AG09309 (cell line): Measurements from ENCODE around the gene HELZ.

ENCODE experiments used
- DNase-seq: peaks from one replicate; pipeline ENCODE4 v3.0.0-alpha.2; 2010; ENCODE audit warnings: low read depth
- H3K4me3 ChIP-seq: 2 replicates; pipeline ENCODE4 v1.5.1; 2011; ENCODE audit warnings: mild to moderate bottlenecking, low read depth, low read length, moderate library complexity; ENCODE audit not compliant: control insufficient read depth
- TF ChIP-seq, protein P1 (sequence below): IDR thresholded peaks from 2 replicates; pipeline ENCODE4 v1.5.1; 2011; ENCODE audit warnings: mild to moderate bottlenecking, low read depth, low read length, inconsistent platforms; ENCODE audit not compliant: insufficient read depth, control insufficient read depth; ENCODE audit errors: missing control alignments

Gene HELZ

DNA sequence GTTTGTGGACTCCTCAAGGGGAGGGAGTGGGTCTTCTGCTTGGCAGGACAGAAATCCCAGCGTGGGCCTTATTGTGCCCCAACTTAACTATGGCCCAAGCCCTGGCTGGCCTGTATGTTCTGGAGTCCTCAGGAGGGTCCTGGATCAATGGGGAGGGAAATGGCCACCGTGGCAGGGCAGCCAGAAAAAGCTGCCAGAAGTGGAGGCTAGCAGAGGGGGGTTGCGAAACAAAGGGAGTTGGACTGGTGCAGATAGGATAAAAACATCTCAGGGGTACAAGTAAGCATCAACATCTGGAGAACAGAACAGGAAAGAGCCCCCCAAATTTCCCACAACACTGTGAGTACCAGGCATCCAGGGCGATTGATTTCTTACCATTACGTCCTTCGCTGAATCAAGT lies 204.3 kb downstream of the HELZ start:
- no peak for DNase-seq
- H3K4me3 ChIP-seq: no peak overlapping the region
- TF ChIP-seq, protein P1, sequence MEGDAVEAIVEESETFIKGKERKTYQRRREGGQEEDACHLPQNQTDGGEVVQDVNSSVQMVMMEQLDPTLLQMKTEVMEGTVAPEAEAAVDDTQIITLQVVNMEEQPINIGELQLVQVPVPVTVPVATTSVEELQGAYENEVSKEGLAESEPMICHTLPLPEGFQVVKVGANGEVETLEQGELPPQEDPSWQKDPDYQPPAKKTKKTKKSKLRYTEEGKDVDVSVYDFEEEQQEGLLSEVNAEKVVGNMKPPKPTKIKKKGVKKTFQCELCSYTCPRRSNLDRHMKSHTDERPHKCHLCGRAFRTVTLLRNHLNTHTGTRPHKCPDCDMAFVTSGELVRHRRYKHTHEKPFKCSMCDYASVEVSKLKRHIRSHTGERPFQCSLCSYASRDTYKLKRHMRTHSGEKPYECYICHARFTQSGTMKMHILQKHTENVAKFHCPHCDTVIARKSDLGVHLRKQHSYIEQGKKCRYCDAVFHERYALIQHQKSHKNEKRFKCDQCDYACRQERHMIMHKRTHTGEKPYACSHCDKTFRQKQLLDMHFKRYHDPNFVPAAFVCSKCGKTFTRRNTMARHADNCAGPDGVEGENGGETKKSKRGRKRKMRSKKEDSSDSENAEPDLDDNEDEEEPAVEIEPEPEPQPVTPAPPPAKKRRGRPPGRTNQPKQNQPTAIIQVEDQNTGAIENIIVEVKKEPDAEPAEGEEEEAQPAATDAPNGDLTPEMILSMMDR: no peak

DNA sequence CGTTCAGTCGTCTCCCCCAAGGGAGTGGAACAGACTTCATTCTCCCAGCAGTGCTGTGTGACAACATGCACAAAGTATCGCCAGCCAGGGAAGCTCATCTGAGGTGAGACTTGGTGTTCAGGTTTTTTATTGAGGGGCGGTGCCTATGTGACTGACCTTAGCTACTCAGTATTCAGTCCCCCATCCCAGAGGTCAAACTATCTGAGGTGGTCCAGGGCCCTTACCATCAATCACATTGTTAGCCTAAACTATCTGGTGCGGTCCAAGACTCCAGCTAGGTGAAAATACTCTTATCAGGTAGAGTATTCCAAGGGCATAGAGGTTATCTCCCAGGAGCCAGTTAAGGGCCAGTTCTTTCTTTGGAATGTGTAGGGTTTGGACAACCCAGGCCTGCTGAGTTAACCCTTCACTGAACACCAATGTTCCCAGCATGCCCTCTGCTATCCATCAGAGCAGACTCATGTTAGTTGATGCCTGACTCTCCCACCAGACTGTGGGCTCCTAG lies 206.1 kb downstream of the HELZ start:
- TF ChIP-seq, protein P1: no peak
- DNase-seq: no peak
- H3K4me3 ChIP-seq: no peak overlapping the region

DNA sequence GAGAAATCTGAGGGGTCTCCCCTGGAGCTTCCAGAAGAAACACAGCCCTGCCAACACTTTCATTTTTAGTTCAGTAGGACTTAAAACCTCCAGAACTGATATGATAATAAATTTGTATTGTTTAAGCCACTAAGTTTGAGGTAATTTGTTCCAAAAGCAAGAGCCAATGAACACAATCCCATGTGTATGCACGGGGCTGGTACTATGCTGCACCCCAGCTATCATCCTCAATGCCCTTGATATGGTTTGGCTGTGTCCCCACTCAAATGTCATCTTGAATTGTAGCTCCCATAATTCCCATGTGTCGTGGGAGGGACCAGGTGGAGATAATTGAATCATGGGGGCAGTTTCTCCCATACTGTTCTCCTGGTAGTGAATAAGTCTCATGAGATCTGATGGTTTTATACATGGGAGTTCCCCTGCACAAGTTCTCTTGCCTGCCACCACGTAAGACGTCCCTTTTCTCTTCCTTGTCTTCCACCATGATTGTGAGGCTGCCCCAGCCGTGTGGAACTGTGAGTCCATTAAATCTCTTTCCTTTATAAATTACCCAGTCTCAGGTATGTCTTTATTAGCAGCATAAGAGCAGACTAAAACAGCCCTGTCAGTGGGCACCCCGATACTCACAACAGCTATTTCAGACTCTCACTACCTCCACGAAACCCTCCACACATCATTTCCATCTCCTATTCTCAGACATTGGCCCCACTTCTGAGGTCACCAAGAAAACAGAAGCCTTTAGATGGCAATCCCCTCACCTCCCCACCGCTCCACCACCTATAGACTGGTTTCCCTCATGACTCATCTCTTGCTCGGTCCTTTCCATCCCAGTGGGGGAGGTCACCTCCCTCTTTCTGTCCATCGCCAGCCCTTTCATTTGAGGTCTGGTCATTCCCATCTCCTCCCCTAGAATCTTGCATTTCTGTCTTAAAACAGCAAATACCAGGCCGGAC lies 209.6 kb downstream of the HELZ start:
- H3K4me3 ChIP-seq: no peak overlapping the region
- TF ChIP-seq, protein P1: no peak
- DNase-seq: no peak

DNA sequence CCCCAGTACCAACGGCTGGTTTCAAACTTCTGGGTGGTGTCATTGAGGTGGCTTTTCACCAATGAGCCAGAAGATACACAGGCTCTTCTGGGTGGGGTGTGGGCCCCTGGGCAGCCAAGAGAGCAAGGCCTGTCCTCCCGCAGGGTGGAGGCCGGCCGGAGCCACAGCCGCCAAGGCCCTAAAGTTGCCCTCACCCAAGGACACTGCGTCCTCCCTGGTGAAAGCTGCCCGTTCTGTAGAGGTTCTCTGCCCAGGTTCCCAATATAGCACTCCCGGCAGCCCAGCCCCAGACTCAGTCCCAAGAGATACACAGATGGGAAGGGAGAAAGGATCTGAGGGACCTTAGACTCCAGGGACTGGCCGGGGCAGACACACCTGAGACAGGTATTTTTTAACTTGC lies 211.4 kb downstream of the HELZ start:
- DNase-seq: no peak
- H3K4me3 ChIP-seq: no peak overlapping the region
- TF ChIP-seq, protein P1: no peak

DNA sequence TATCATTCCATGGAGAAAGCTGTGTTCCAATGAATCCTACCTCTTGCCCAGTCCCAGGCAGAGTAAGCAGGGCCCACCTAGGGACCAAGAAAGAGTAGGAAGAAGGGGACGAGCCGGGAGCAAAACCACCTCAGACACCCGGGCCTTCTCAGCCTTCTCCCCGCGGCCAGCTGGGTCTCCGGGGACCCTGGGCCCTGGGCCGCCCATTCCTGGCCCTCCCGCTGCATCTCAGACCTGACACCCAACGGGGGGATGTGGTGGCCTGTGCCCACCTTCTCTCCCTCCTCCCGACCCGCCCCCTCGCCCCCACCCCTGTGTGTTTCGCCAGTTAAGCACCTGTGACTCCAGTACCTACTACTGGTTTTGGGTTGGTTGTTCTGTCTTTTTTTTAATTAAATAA lies 212.0 kb downstream of the HELZ start:
- no peak overlapping the region for H3K4me3 ChIP-seq
- TF ChIP-seq, protein P1: no peak
- DNase-seq: no peak

DNA sequence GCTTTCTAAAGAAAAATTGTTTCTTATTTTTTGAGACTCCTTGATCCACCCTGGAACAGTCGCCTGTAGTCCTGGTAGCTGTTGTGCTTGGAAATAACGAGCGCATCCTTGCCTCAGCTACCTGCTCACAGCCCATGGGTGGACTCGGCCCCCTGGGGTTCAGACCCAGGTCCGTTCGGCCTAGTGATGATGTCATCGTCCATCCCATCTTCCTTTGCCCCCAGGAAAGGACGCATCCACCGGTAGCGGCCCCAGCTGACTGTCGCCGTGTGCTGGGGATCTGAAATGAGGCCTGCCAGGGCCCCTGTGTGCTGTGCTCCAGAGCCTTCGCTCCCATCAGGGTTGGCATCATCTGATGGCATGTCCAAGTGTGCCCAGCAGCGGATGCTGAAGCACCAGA lies 212.6 kb downstream of the HELZ start:
- H3K4me3 ChIP-seq: no peak overlapping the region
- no peak for DNase-seq
- TF ChIP-seq, protein P1: no peak
